ENCODE data around the gene PPP2R2B. TPM values are rescaled to one million over a fixed set of nuclear protein-coding genes. Genes with fewer than 3 reads are reported as not detected.

The PPP2R2B gene
- total RNA-seq, 1 experiment from 2014 or later: 20.3 TPM

GRCh38 chr5:146909255-146910068, 30.9 kb upstream of the PPP2R2B start:
- no peak for TF ChIP-seq CREB1 (CRISPR knock-in tag; IDR thresholded peaks at IDR 0.05)
- TF ChIP-seq RORB (CRISPR knock-in tag; IDR thresholded peaks at IDR 0.05): no peak

GRCh38 chr5:146906803-146907202, 28.2 kb upstream of the PPP2R2B start:
- no peaks in the 10 kb centered on the region for H3K9me3 Mint-ChIP-seq
- POLR2A ChIA-PET: no interaction called here
- TF ChIP-seq CTCF (IDR thresholded peaks at IDR 0.05): peak; percentile 40
- no peak for TF ChIP-seq PRDM15 (CRISPR knock-in tag; IDR thresholded peaks at IDR 0.05)
- CTCF ChIA-PET: interaction anchor here (0.6 to 1.4 kb wide), 11 partner anchors 12 to 300 kb away, joined by 3 to 8 read pairs (median 4); partner anchors contain the start of gene PPP2R2B
- no peaks in the 10 kb centered on the region for H3K4me1 Mint-ChIP-seq
- H3K36me3 Mint-ChIP-seq: no peaks in the 10 kb centered on the region
- no peaks in the 10 kb centered on the region for H3K27me3 Mint-ChIP-seq (ENCODE audit: low read depth)
- DNase-seq (ENCODE audit: low spot score) (peak; percentile 76), ATAC-seq (peak; percentile 97)
- H3K4me3 Mint-ChIP-seq: no peak overlapping the region
- H3K27ac Mint-ChIP-seq: no peak overlapping the region

More at GRCh38 chr5:146909255-146910068, 30.9 kb upstream of the PPP2R2B start:
- H3K9me3 Mint-ChIP-seq: no peaks in the 10 kb centered on the region
- no peaks in the 10 kb centered on the region for H3K36me3 Mint-ChIP-seq
- DNase-seq (ENCODE audit: low spot score) (no peak), ATAC-seq (no peak)
- no peaks in the 10 kb centered on the region for H3K27me3 Mint-ChIP-seq (ENCODE audit: low read depth)
- ChIA-PET POLR2A (no interaction called here), CTCF (interaction anchor here (0.6 to 1.3 kb wide), 2 partner anchors 56 to 165 kb away, joined by 4 read pairs; no protein-coding TSS in a partner anchor)
- no peak overlapping the region for H3K27ac Mint-ChIP-seq
- no peak overlapping the region for H3K4me3 Mint-ChIP-seq
- H3K4me1 Mint-ChIP-seq: no peaks in the 10 kb centered on the region

GRCh38 chr5:146904890-146905289, 26.3 kb upstream of the PPP2R2B start:
- no peak for TF ChIP-seq MAX (CRISPR knock-in tag; IDR thresholded peaks at IDR 0.05)
- no peak for TF ChIP-seq USF2 (CRISPR knock-in tag; IDR thresholded peaks at IDR 0.05)
- H3K4me1 Mint-ChIP-seq: no peaks in the 10 kb centered on the region
- no peaks in the 10 kb centered on the region for H3K36me3 Mint-ChIP-seq
- H3K9me3 Mint-ChIP-seq: peaks cover 3% of the 10 kb centered on the region
- H3K4me3 Mint-ChIP-seq: no peak overlapping the region
- POLR2A ChIA-PET: no interaction called here
- no peaks in the 10 kb centered on the region for H3K27me3 Mint-ChIP-seq (ENCODE audit: low read depth)
- ATAC-seq (no peak), DNase-seq (ENCODE audit: low spot score) (no peak)
- CTCF ChIA-PET: no interaction called here
- no peak overlapping the region for H3K27ac Mint-ChIP-seq

- H3K4me1 Mint-ChIP-seq: no peaks in the 10 kb centered on the region
- H3K36me3 Mint-ChIP-seq: no peaks in the 10 kb centered on the region
- no peak overlapping the region for H3K27ac Mint-ChIP-seq
- DNase-seq (ENCODE audit: low spot score) (no peak), ATAC-seq (no peak)
- peaks cover 3% of the 10 kb centered on the region for H3K9me3 Mint-ChIP-seq
- H3K4me3 Mint-ChIP-seq: no peak overlapping the region
- ChIA-PET POLR2A (no interaction called here), CTCF (no interaction called here)
- H3K27me3 Mint-ChIP-seq (ENCODE audit: low read depth): no peaks in the 10 kb centered on the region
- no peak for TF ChIP-seq ZNF219 (CRISPR knock-in tag; IDR thresholded peaks at IDR 0.05; ENCODE audit: borderline replicate concordance)
- TF ChIP-seq NR3C1 (CRISPR knock-in tag; conservative IDR thresholded peaks at IDR 0.05; ENCODE audit: low read depth): no peak
Measured at GRCh38 chr5:146903789-146904188, 25.2 kb upstream of the PPP2R2B start.
